ENCODE data around the gene MAP4K5. TPM values are rescaled to one million over a fixed set of nuclear protein-coding genes. Genes with fewer than 3 reads are reported as not detected.

Gene MAP4K5
- total RNA-seq, 1 experiment from 2014 or later, result 42.7 TPM

GRCh38 chr14:50523271-50524041, 8.9 kb downstream of the MAP4K5 start:
- no peak overlapping the region for H3K9ac ChIP-seq (ENCODE audit: extremely low read depth, insufficient read length, low read length)

More at GRCh38 chr14:50523271-50524041, 8.9 kb downstream of the MAP4K5 start:
- Histone ChIP-seq H3K23ac (ENCODE audit: insufficient read length, low read depth, low read length) (no peak overlapping the region), H3K4me1 (ENCODE audit: insufficient read depth, low read length) (peaks cover 2% of the 10 kb centered on the region; the same call in 1 of the 2 replicates), H4K91ac (ENCODE audit: insufficient read length, low read depth, low read length) (no peak overlapping the region), H3K9me3 (ENCODE audit: control insufficient read depth, low read depth, low read length) (no peaks in the 10 kb centered on the region), H3K79me1 (ENCODE audit: insufficient read depth, low read depth, low read length, poor library complexity, severe bottlenecking) (peaks cover 8% of the 10 kb centered on the region), H3K4ac (ENCODE audit: low read depth, low read length) (no peak overlapping the region), H3K79me2 (ENCODE audit: insufficient read depth, low read length) (peaks cover 32% of the 10 kb centered on the region; the same call in 1 of the 2 replicates), H4K20me1 (ENCODE audit: control insufficient read depth, insufficient read depth, insufficient read length) (no peaks in the 10 kb centered on the region), H3K56ac (ENCODE audit: insufficient read length, low read depth, low read length) (no peak overlapping the region), H3K27me3 (ENCODE audit: insufficient read depth, low read length) (no peaks in the 10 kb centered on the region), H2BK5ac (ENCODE audit: insufficient read length, low read length) (no peak overlapping the region), H2BK15ac (ENCODE audit: low read depth, low read length) (no peak overlapping the region), H3K14ac (ENCODE audit: insufficient read depth, low read length) (no peak overlapping the region), H4K8ac (replicated peaks; ENCODE audit: insufficient read length, low read depth, low read length) (no peak overlapping the region), H4K5ac (ENCODE audit: insufficient read length, low read depth, low read length) (no peak overlapping the region), H3K4me2 (ENCODE audit: insufficient read depth, insufficient read length, low read length) (no peak overlapping the region), H2BK20ac (ENCODE audit: low read depth, low read length, poor library complexity, severe bottlenecking) (no peak overlapping the region), H2BK120ac (ENCODE audit: low read depth, low read length, poor library complexity, severe bottlenecking) (no peak overlapping the region), H2BK12ac (ENCODE audit: insufficient read length, low read depth, low read length) (no peak overlapping the region), H3K18ac (ENCODE audit: insufficient read length, low read depth, low read length) (no peak overlapping the region), H2AFZ (ENCODE audit: low read length) (no peak overlapping the region), H3T11ph (ENCODE audit: low read length) (no peak overlapping the region), H3K27ac (ENCODE audit: insufficient read length, low read depth, low read length) (no peak overlapping the region), H2AK5ac (ENCODE audit: insufficient read length, low read length) (no peak overlapping the region), H3K23me2 (ENCODE audit: insufficient read length, low read depth, low read length, poor library complexity, severe bottlenecking) (no peaks in the 10 kb centered on the region)
- Mint-ChIP-seq H3K9me3 (no peaks in the 10 kb centered on the region), H3K27ac (no peak overlapping the region), H3K4me1 (peaks cover 23 to 29% of the 10 kb centered on the region in 2 experiments), H3K36me3 (ENCODE audit: insufficient read depth in 1 of 3, low read depth in 3 of 3) (peaks cover 2 to 8% (median 4%) of the 10 kb centered on the region in 3 experiments; a peak in 3 of 7 replicates), H3K4me3 (no peak overlapping the region), H3K27me3 (ENCODE audit: low read depth) (no peaks in the 10 kb centered on the region)
- no peak for DNase-seq
- TF ChIP-seq, protein P1, sequence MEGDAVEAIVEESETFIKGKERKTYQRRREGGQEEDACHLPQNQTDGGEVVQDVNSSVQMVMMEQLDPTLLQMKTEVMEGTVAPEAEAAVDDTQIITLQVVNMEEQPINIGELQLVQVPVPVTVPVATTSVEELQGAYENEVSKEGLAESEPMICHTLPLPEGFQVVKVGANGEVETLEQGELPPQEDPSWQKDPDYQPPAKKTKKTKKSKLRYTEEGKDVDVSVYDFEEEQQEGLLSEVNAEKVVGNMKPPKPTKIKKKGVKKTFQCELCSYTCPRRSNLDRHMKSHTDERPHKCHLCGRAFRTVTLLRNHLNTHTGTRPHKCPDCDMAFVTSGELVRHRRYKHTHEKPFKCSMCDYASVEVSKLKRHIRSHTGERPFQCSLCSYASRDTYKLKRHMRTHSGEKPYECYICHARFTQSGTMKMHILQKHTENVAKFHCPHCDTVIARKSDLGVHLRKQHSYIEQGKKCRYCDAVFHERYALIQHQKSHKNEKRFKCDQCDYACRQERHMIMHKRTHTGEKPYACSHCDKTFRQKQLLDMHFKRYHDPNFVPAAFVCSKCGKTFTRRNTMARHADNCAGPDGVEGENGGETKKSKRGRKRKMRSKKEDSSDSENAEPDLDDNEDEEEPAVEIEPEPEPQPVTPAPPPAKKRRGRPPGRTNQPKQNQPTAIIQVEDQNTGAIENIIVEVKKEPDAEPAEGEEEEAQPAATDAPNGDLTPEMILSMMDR (conservative IDR thresholded peaks at IDR 0.05), result no peak
- WGBS (ENCODE audit: extremely low coverage, insufficient read length, low lambda C conversion rate), result 100% methylated on average over 1 of the region's 5 CpGs

Measured in H9 (cell line).